Common myeloid progenitor, CD34-positive (primary cell): Measurements from ENCODE around the gene RUFY3. TPM values are rescaled to one million over a fixed set of nuclear protein-coding genes. Genes with fewer than 3 reads are reported as not detected.

Experiments used
- CTCF ChIA-PET: fragments of 350-600 bp; sonication (Branson Sonifier 250); formaldehyde crosslinking; loops from one replicate; lab custom pipeline; 2021; ENCODE audit warnings: antibody characterized with exemption; lab: Charles Lee
- POLR2A ChIA-PET: fragments of 350-600 bp; sonication (Branson Sonifier 250); formaldehyde crosslinking; loops from one replicate; lab custom pipeline; 2021; ENCODE audit warnings: antibody characterized with exemption; lab: Charles Lee
- DNase-seq, 3 donors: peaks; one replicate each; pipeline versions ENCODE4 v3.0.0 to v3.0.0-alpha.2; 2013
- H3K27ac ChIP-seq, 2 experiments: 1 replicate in 1 of 2; 2 replicates in 1 of 2; pipeline ENCODE4 v1.7.0; 2013; ENCODE audit warnings: inconsistent platforms in 2 of 2, low read length in 2 of 2, mild to moderate bottlenecking in 2 of 2, low read depth in 1 of 2, moderate library complexity in 1 of 2; ENCODE audit not compliant: severe bottlenecking in 2 of 2, insufficient read depth in 1 of 2, poor library complexity in 1 of 2
- H3K27me3 ChIP-seq, 5 experiments: replicated peaks in 2 of 5; 1 replicate in 3 of 5; 2 replicates in 2 of 5; pipeline versions ENCODE4 v1.6.1 to v1.7.0; 2013; ENCODE audit warnings: low read length in 4 of 5, mild to moderate bottlenecking in 2 of 5, moderate library complexity in 2 of 5, inconsistent platforms in 1 of 5; ENCODE audit not compliant: insufficient read depth in 5 of 5, control insufficient read depth in 4 of 5
- H3K36me3 ChIP-seq, 4 experiments: 1 replicate in 2 of 4; 2 replicates in 2 of 4; pipeline versions ENCODE4 v1.6.1 to v1.7.0; 2013; ENCODE audit warnings: low read length in 3 of 4, control low read depth in 1 of 4, mild to moderate bottlenecking in 1 of 4; ENCODE audit not compliant: control insufficient read depth in 4 of 4, insufficient read depth in 4 of 4
- H3K4me1 ChIP-seq, 4 experiments: 1 replicate in 3 of 4; 2 replicates in 1 of 4; pipeline versions ENCODE4 v1.6.1 to v1.7.1; 2013; ENCODE audit warnings: low read length in 3 of 4, mild to moderate bottlenecking in 3 of 4, control low read depth in 1 of 4, inconsistent platforms in 1 of 4, moderate library complexity in 1 of 4; ENCODE audit not compliant: control insufficient read depth in 4 of 4, insufficient read depth in 4 of 4; ENCODE audit errors: control extremely low read depth in 1 of 4
- H3K4me3 ChIP-seq, 7 experiments: 1 replicate in 4 of 7; 2 replicates in 3 of 7; pipeline versions ENCODE4 v1.5.1 to v1.7.0; 2013; ENCODE audit warnings: mild to moderate bottlenecking in 7 of 7, low read length in 6 of 7, moderate library complexity in 6 of 7, inconsistent platforms in 2 of 7, low read depth in 2 of 7, control low read depth in 1 of 7; ENCODE audit not compliant: insufficient read depth in 4 of 7, control insufficient read depth in 1 of 7; ENCODE audit errors: extremely low read depth in 1 of 7
- H3K9me3 ChIP-seq, 5 experiments: 1 replicate in 4 of 5; 2 replicates in 1 of 5; pipeline versions ENCODE4 v1.6.1 to v1.7.1; 2013; ENCODE audit warnings: low read length in 4 of 5, mild to moderate bottlenecking in 2 of 5, inconsistent platforms in 1 of 5, low read depth in 1 of 5, moderate library complexity in 1 of 5; ENCODE audit not compliant: control insufficient read depth in 4 of 5, insufficient read depth in 2 of 5; ENCODE audit errors: control extremely low read depth in 1 of 5
- WGBS: methylation state at CpG from one replicate; pipeline ENCODE4 v1.1.5; 2013; ENCODE audit not compliant: insufficient coverage; 5-methylcytosine and 5-hydroxymethylcytosine counted together
- polyA plus RNA-seq: library from polyadenylated mRNA; unstranded; fragments of 120-200 nt; gene quantifications from one replicate; pipeline ENCODE4 v1.2.1, GENCODE V29; 2013

Gene RUFY3
- 35.3 TPM for polyA plus RNA-seq

- H3K27me3 ChIP-seq, result no peaks in the 10 kb centered on the region
- DNase-seq, result no peak
- ChIA-PET CTCF (interaction anchor here (0.9 to 1.9 kb wide), 5 partner anchors 12 to 69 kb away, joined by 3 to 10 read pairs (median 3); no protein-coding TSS in a partner anchor), POLR2A (no interaction called here)
- H3K4me1 ChIP-seq, result no peaks in the 10 kb centered on the region
- no peak within 1 kb of the TSS for H3K27ac ChIP-seq
- peaks cover 0 to 4% (median 0%) of the 10 kb centered on the region in 4 experiments for H3K36me3 ChIP-seq
- 86% methylated on average over 3 of the region's 3 CpGs for WGBS
- no peaks in the 10 kb centered on the region for H3K9me3 ChIP-seq
- no peak within 1 kb of the TSS for H3K4me3 ChIP-seq
Measured at GRCh38 chr4:70721747-70722146, at the start of gene RUFY3. TSS of gene RUFY3 (plus strand) at chr4:70721964. CDS start at chr4:70722574, 610 bp downstream.

- H3K4me1 ChIP-seq, result peaks cover 0 to 42% (median 9%) of the 10 kb centered on the region in 4 experiments
- H3K4me3 ChIP-seq, result no peak overlapping the region
- no peak overlapping the region for H3K27ac ChIP-seq
- H3K36me3 ChIP-seq, result no peaks in the 10 kb centered on the region
- no peaks in the 10 kb centered on the region for H3K27me3 ChIP-seq
- ChIA-PET POLR2A (no interaction called here), CTCF (interaction anchor here (1.2 to 1.3 kb wide), 2 partner anchors 11 to 27 kb away, joined by 3 to 4 read pairs; no protein-coding TSS in a partner anchor)
- H3K9me3 ChIP-seq, result no peaks in the 10 kb centered on the region
- DNase-seq, result no peak
Measured at GRCh38 chr4:70674191-70674590, 47.6 kb upstream of the RUFY3 start.

GRCh38 chr4:70674731-70675130, 47.0 kb upstream of the RUFY3 start:
- H3K4me1 ChIP-seq, result peaks cover 0 to 46% (median 10%) of the 10 kb centered on the region in 4 experiments
- POLR2A ChIA-PET, result no interaction called here
- H3K9me3 ChIP-seq, result no peaks in the 10 kb centered on the region

GRCh38 chr4:70676554-70677090, 45.1 kb upstream of the RUFY3 start:
- no peaks in the 10 kb centered on the region for H3K9me3 ChIP-seq
- ChIA-PET POLR2A (no interaction called here), CTCF (interaction anchor here (1.0 to 1.5 kb wide), 4 partner anchors 12 to 58 kb away, joined by 4 to 5 read pairs (median 4); partner anchors contain the start of gene UTP3)
- no peaks in the 10 kb centered on the region for H3K36me3 ChIP-seq
- H3K27me3 ChIP-seq, result no peaks in the 10 kb centered on the region
- DNase-seq, result no peak
- H3K4me1 ChIP-seq, result peaks cover 0 to 44% (median 10%) of the 10 kb centered on the region in 4 experiments
- no peak overlapping the region for H3K27ac ChIP-seq
- peak overlapping the region in 1 of 7 experiments; percentile 3 for H3K4me3 ChIP-seq
- 100% methylated on average over 6 of the region's 6 CpGs for WGBS

More at GRCh38 chr4:70674731-70675130, 47.0 kb upstream of the RUFY3 start:
- CTCF ChIA-PET, result no interaction called here
- WGBS, result no CpG with 5 or more reads among the region's 1 CpG
- no peak overlapping the region for H3K4me3 ChIP-seq
- no peak overlapping the region for H3K27ac ChIP-seq
- H3K27me3 ChIP-seq, result no peaks in the 10 kb centered on the region
- no peak for DNase-seq
- no peaks in the 10 kb centered on the region for H3K36me3 ChIP-seq

GRCh38 chr4:70678383-70678999, 43.3 kb upstream of the RUFY3 start:
- H3K27me3 ChIP-seq, result no peaks in the 10 kb centered on the region
- H3K4me3 ChIP-seq, result no peak overlapping the region
- no peak overlapping the region for H3K27ac ChIP-seq
- H3K36me3 ChIP-seq, result no peaks in the 10 kb centered on the region
- H3K9me3 ChIP-seq, result no peaks in the 10 kb centered on the region
- no CpG with 5 or more reads among the region's 1 CpG for WGBS
- ChIA-PET CTCF (interaction anchor here (0.6 kb wide), 1 partner anchor 22 kb away, joined by 3 read pairs; no protein-coding TSS in a partner anchor), POLR2A (no interaction called here)
- H3K4me1 ChIP-seq, result peaks cover 0 to 36% (median 8%) of the 10 kb centered on the region in 4 experiments
- DNase-seq, result peak in 2 of 3 donors; percentile 17 to 45

- DNase-seq, result no peak
- no peaks in the 10 kb centered on the region for H3K27me3 ChIP-seq
- no peak overlapping the region for H3K27ac ChIP-seq
- ChIA-PET POLR2A (no interaction called here), CTCF (interaction anchor here (2.0 kb wide), 1 partner anchor 9 kb away, joined by 6 read pairs; no protein-coding TSS in a partner anchor)
- no peak overlapping the region for H3K4me3 ChIP-seq
- H3K36me3 ChIP-seq, result no peaks in the 10 kb centered on the region
- peaks cover 0 to 35% (median 8%) of the 10 kb centered on the region in 4 experiments for H3K4me1 ChIP-seq
- H3K9me3 ChIP-seq, result no peaks in the 10 kb centered on the region
Measured at GRCh38 chr4:70680934-70681333, 40.8 kb upstream of the RUFY3 start.

GRCh38 chr4:70681704-70682103, 40.1 kb upstream of the RUFY3 start:
- Histone ChIP-seq H3K9me3 (no peaks in the 10 kb centered on the region), H3K27ac (no peak overlapping the region), H3K27me3 (no peaks in the 10 kb centered on the region), H3K36me3 (no peaks in the 10 kb centered on the region), H3K4me3 (no peak overlapping the region), H3K4me1 (peaks cover 0 to 28% (median 4%) of the 10 kb centered on the region in 4 experiments)
- ChIA-PET POLR2A (no interaction called here), CTCF (interaction anchor here (2.6 kb wide), 1 partner anchor 10 kb away, joined by 6 read pairs; no protein-coding TSS in a partner anchor)
- DNase-seq, result no peak
